K562 (cell line): ENCODE data around the gene FANK1. TPM values are rescaled to one million over a fixed set of nuclear protein-coding genes. Genes with fewer than 3 reads are reported as not detected.
"Not testable (repeated sequence)": the region's sequence is repeated elsewhere in the genome, so short reads cannot be mapped to it uniquely, and the experiment has no call there.

Source experiments
- ATAC-seq: fragments of 200-7000 bp; cut with Tn5 transposase; 3 replicates; pipeline ENCODE4 v1.9.1; 2020; ENCODE audit warnings: moderate library complexity
- BruUV-seq: library from RNA; stranded (reverse); fragments of 400-500 nt; replicated peaks from 2 replicates; lab custom pipeline; 2021; lab: Mats Ljungman, UMichigan
- CTCF ChIA-PET: fragments of 300-600 bp; formaldehyde crosslinking; extraction: SDS; loops from one replicate; lab custom pipeline; 2021; ENCODE audit warnings: low intra/inter-chr PET ratio; lab: Yijun Ruan, JAX
- POLR2A ChIA-PET: fragments of 300-600, 350-650 bp; sonication (Branson Sonifier 250); formaldehyde crosslinking; extraction: SDS; loops from one replicate; lab custom pipeline; 2021; ENCODE audit warnings: antibody characterized with exemption, inconsistent platforms; lab: Yijun Ruan, JAX
- DNase-seq, 4 experiments: peaks; one replicate each; pipeline versions ENCODE4 v3.0.0 to v3.0.0-alpha.2; 2011 to 2018; ENCODE audit warnings: low spot score in 3 of 4, mixed read lengths in 3 of 4; ENCODE audit errors: extremely low read depth in 1 of 4
- FAIRE-seq: peaks from 2 replicates; lab custom pipeline; 2011; peaks lifted over from hg19 to GRCh38; lab: Jason Lieb, UNC
- H2AFZ ChIP-seq: 2 replicates; pipeline ENCODE4 v1.6.0; 2011; ENCODE audit warnings: low read depth, low read length, control low read depth, inconsistent platforms
- H3K27ac ChIP-seq: fragments of 200-600 bp; 3 replicates; pipeline ENCODE4 v1.8.0; 2011; ENCODE audit warnings: low read depth, mild to moderate bottlenecking, control low read depth, inconsistent platforms, low read length, moderate library complexity, mixed read lengths; ENCODE audit errors: extremely low read depth
- H3K27me3 ChIP-seq, 2 experiments: fragments of 300-600 bp in 1 of 2; 2 replicates in 1 of 2; 3 replicates in 1 of 2; pipeline versions ENCODE4 v1.6.0 to v1.8.0; 2011; ENCODE audit warnings: inconsistent platforms in 2 of 2, low read length in 2 of 2, mild to moderate bottlenecking in 1 of 2, mixed read lengths in 1 of 2, moderate library complexity in 1 of 2; ENCODE audit not compliant: control insufficient read depth in 2 of 2, insufficient read depth in 2 of 2
- H3K36me3 ChIP-seq: fragments of 300-600 bp; 3 replicates; pipeline ENCODE4 v1.8.0; 2011; ENCODE audit warnings: mild to moderate bottlenecking, low read length, inconsistent platforms; ENCODE audit not compliant: control insufficient read depth, insufficient read depth
- H3K4me1 ChIP-seq, 2 experiments: fragments of 200-600 bp in 1 of 2; replicated peaks in 1 of 2; 2 replicates in 1 of 2; 3 replicates in 1 of 2; pipeline versions ENCODE4 v1.5.1 to v1.8.0; 2011; ENCODE audit warnings: inconsistent platforms in 2 of 2, low read length in 2 of 2, mild to moderate bottlenecking in 1 of 2, mixed read lengths in 1 of 2, moderate library complexity in 1 of 2; ENCODE audit not compliant: control insufficient read depth in 2 of 2, insufficient read depth in 2 of 2
- H3K4me2 ChIP-seq: 2 replicates; pipeline ENCODE4 v1.6.1; 2011; ENCODE audit warnings: low read length, control low read depth, inconsistent platforms, mixed read lengths; ENCODE audit not compliant: insufficient read depth
- H3K4me3 ChIP-seq: fragments of 200-600 bp; sonication (generic), shearing (Covaris generic); 2 replicates; pipeline ENCODE4 v1.5.1; 2016; ENCODE audit warnings: control low read depth, inconsistent platforms
- H3K79me2 ChIP-seq: fragments of 200-600 bp; 3 replicates; pipeline ENCODE4 v1.8.0; 2011; ENCODE audit warnings: low read length, inconsistent platforms; ENCODE audit not compliant: control insufficient read depth, insufficient read depth
- H3K9ac ChIP-seq, 2 experiments: 2 replicates each; pipeline versions ENCODE4 v1.6.0 to v1.6.1; 2011; ENCODE audit warnings: low read depth in 2 of 2, low read length in 2 of 2, control low read depth in 1 of 2, inconsistent platforms in 1 of 2, mild to moderate bottlenecking in 1 of 2, mixed read lengths in 1 of 2; ENCODE audit not compliant: insufficient read depth in 1 of 2
- H3K9me1 ChIP-seq: one replicate; pipeline ENCODE4 v1.6.0; 2011; ENCODE audit warnings: inconsistent platforms, mild to moderate bottlenecking, low read length, moderate library complexity; ENCODE audit not compliant: control insufficient read depth, insufficient read depth
- H3K9me3 ChIP-seq: replicated peaks from 2 replicates; pipeline ENCODE4 v1.5.1; 2011; ENCODE audit warnings: low read depth, low read length, inconsistent platforms; ENCODE audit not compliant: control insufficient read depth, insufficient read depth
- H4K20me1 ChIP-seq: replicated peaks from 2 replicates; pipeline ENCODE4 v1.6.1; 2011; ENCODE audit warnings: low read length, inconsistent platforms, mixed read lengths; ENCODE audit not compliant: control insufficient read depth, insufficient read depth
- WGBS: fragments of 100-300 bp; shearing (Covaris generic); methylation state at CpG from one replicate; pipeline ENCODE4 v1.1.6; 2016; ENCODE audit warnings: low coverage, mixed read lengths; ENCODE audit not compliant: insufficient coverage; ENCODE audit errors: missing lambda C conversion rate; 5-methylcytosine and 5-hydroxymethylcytosine counted together
- in situ Hi-C: fragments of 300-500 bp; cut with MboI; formaldehyde crosslinking; loops from 4 replicates; pipeline ENCODE4 v1.15.0; 2018; ENCODE audit warnings: inconsistent platforms, mixed read lengths
- intact Hi-C: fragments of 100-400 bp; cut with micrococcal nuclease; formaldehyde crosslinking; loops from 2 replicates; pipeline ENCODE4 v1.14.2; 2022
- polyA plus RNA-seq, 8 experiments: library from polyadenylated mRNA; depleted of rRNA in 4 of 8; stranded (reverse) in 5 of 8; unstranded in 3 of 8; fragments of >200 nt; fragmentation: Nextera tagmentation in 2 of 8; fragmentation: Illumina TruSeq in 1 of 8; extraction: Ambion mirVana in 2 of 8; extraction: Trizol in 1 of 8; gene quantifications; 2 replicates each; pipeline versions ENCODE4 v1.2.1 to v1.2.3, GENCODE V29; 2011 to 2014; ENCODE audit warnings: inconsistent platforms in 1 of 8, missing spikeins in 1 of 8
- total RNA-seq, 7 experiments: library from RNA; depleted of rRNA in 6 of 7; stranded (reverse); fragments of >200 nt in 6 of 7; fragmentation: Illumina TruSeq in 2 of 7; extraction: Trizol in 2 of 7; gene quantifications; 2 replicates each; pipeline versions ENCODE4 v1.2.1 to v1.2.3, GENCODE V29; 2011 to 2021; ENCODE audit warnings: low replicate concordance in 1 of 7

The FANK1 gene
- total and polyA plus RNA-seq, 9 of the 15 experiments (the other 6 are each of a cell fraction or from before 2014, with no cell fraction given) = 0.11 to 2.3 (median 0.51) TPM; not detected in 1

- H3K27ac ChIP-seq, ATAC-seq, intact Hi-C loops, in situ Hi-C loops, H4K20me1 ChIP-seq, BruUV-seq, H3K36me3 ChIP-seq, H3K4me1 ChIP-seq, CTCF ChIA-PET, H3K79me2 ChIP-seq, H3K9me3 ChIP-seq, DNase-seq, FAIRE-seq, POLR2A ChIA-PET, H3K27me3 ChIP-seq, H2AFZ ChIP-seq, H3K9me1 ChIP-seq, H3K4me2 ChIP-seq, H3K9ac ChIP-seq, H3K4me3 ChIP-seq: not testable (repeated sequence)
- 67% methylated on average over 4 of the region's 4 CpGs for WGBS
Measured at GRCh38 chr10:125889441-125889840, 6.9 kb upstream of the FANK1 start.

DNA sequence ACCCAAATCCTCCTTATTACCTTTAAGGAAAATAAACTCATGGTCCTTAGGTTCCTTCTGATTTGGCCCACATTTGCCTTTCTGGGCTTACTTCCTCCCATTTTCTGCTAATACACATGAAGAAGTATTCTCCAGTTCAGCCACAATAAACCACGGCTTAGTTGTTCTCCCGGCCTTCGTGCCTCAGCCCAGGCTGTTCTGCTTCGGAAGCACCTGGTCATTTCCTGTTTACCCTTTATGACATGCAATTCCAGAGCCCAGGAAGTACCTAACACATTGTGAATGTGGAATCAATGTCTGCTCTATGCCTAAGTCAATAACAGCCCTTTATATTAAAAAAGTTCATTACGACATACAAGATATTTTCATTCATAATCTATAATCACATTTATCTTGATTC, 4.0 kb upstream of the FANK1 start:
- in situ Hi-C loops, FAIRE-seq, ATAC-seq, H3K9me3 ChIP-seq, H3K9ac ChIP-seq, H3K27ac ChIP-seq, BruUV-seq, H3K4me3 ChIP-seq, H3K36me3 ChIP-seq, H3K9me1 ChIP-seq, CTCF ChIA-PET, H3K4me2 ChIP-seq, H3K79me2 ChIP-seq, POLR2A ChIA-PET, H3K27me3 ChIP-seq, H4K20me1 ChIP-seq, H3K4me1 ChIP-seq, DNase-seq, H2AFZ ChIP-seq, intact Hi-C loops: not testable (repeated sequence)
- WGBS = 64% methylated on average over 5 of the region's 5 CpGs

DNA sequence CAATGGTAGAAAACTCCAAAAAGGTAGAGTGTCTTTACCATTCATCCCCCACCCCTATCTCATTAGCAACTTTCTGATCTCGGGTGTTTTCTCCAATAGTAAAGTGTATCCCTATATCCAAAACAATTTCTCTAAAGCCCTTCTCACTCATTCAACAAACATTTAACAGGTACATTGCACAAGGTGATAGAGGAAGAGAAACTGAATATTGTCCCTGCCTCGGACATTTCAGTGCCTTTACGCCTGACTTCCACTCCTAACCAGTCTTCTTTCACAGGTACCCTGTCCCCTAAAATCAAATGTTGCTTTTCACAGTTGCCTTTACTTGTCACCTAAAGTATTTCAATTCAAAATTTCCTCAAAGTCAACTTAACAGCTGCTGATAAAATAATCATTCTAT, 2.2 kb upstream of the FANK1 start:
- H3K9me1 ChIP-seq, intact Hi-C loops, H3K79me2 ChIP-seq, H3K4me2 ChIP-seq, H3K36me3 ChIP-seq, BruUV-seq, POLR2A ChIA-PET, H3K9me3 ChIP-seq, CTCF ChIA-PET, H3K27me3 ChIP-seq, FAIRE-seq, H3K4me1 ChIP-seq, DNase-seq, H3K4me3 ChIP-seq, ATAC-seq, H3K27ac ChIP-seq, H4K20me1 ChIP-seq, H3K9ac ChIP-seq, H2AFZ ChIP-seq, in situ Hi-C loops: not testable (repeated sequence)
- 69% methylated on average over 3 of the region's 3 CpGs for WGBS
